HepG2 (cell line): ENCODE data around the gene AXIN2. TPM values are rescaled to one million over a fixed set of nuclear protein-coding genes. Genes with fewer than 3 reads are reported as not detected.

Source experiments
- AGO1 ChIP-seq: fragments of 200-400 bp; formaldehyde crosslinking; IDR thresholded peaks from 2 replicates; pipeline ENCODE4 v1.6.1; 2017; ENCODE audit warnings: mild to moderate bottlenecking, low read depth, low read length, moderate library complexity; ENCODE audit not compliant: poor library complexity, severe bottlenecking
- CBFB ChIP-seq: sonication (generic); formaldehyde crosslinking; IDR thresholded peaks from 2 replicates; pipeline ENCODE4 v1.4.0; 2020; ENCODE audit warnings: missing genetic modification reagents
- FOSL2 ChIP-seq: sonication (generic); formaldehyde crosslinking; IDR thresholded peaks from 2 replicates; pipeline ENCODE4 v1.4.0; 2020; ENCODE audit warnings: missing genetic modification reagents
- HNF4A ChIP-seq: sonication (generic); formaldehyde crosslinking; IDR thresholded peaks from 2 replicates; pipeline ENCODE4 v1.4.0; 2020; ENCODE audit warnings: missing genetic modification reagents
- KMT2B ChIP-seq: IDR thresholded peaks from 2 replicates; pipeline ENCODE4 v1.6.1; 2016; ENCODE audit warnings: missing genetic modification reagents, missing compliant biosample characterization
- MEIS1 ChIP-seq: sonication (generic); formaldehyde crosslinking; IDR thresholded peaks from 2 replicates; pipeline ENCODE4 v1.9.0; 2021; ENCODE audit warnings: mild to moderate bottlenecking, missing genetic modification reagents, moderate library complexity, borderline replicate concordance
- NFKB2 ChIP-seq: sonication (generic); formaldehyde crosslinking; IDR thresholded peaks from 2 replicates; pipeline ENCODE4 v1.4.0; 2020; ENCODE audit warnings: missing genetic modification reagents, borderline replicate concordance
- PITX1 ChIP-seq: sonication (generic); formaldehyde crosslinking; IDR thresholded peaks from 2 replicates; pipeline ENCODE4 v1.5.1; 2020; ENCODE audit warnings: mild to moderate bottlenecking, missing genetic modification reagents
- SIN3A ChIP-seq: IDR thresholded peaks from 2 replicates; pipeline ENCODE4 v1.6.1; 2011; ENCODE audit warnings: low read depth, mild to moderate bottlenecking, control low read depth, low read length, borderline replicate concordance
- SMAD9 ChIP-seq: sonication (generic); formaldehyde crosslinking; IDR thresholded peaks from 2 replicates; pipeline ENCODE4 v1.5.1; 2020; ENCODE audit warnings: mild to moderate bottlenecking, missing genetic modification reagents
- ZBTB7B ChIP-seq: sonication (generic); formaldehyde crosslinking; IDR thresholded peaks from 2 replicates; pipeline ENCODE4 v1.4.0; 2020; ENCODE audit warnings: missing genetic modification reagents
- ZEB1 ChIP-seq: IDR thresholded peaks from 2 replicates; pipeline ENCODE4 v1.6.1; 2012; ENCODE audit warnings: mild to moderate bottlenecking, low read depth, inconsistent platforms; ENCODE audit not compliant: insufficient replicate concordance
- ZFP1 ChIP-seq: IDR thresholded peaks from 2 replicates; pipeline ENCODE4 v1.6.1; 2016
- ZFP37 ChIP-seq: sonication (generic); formaldehyde crosslinking; IDR thresholded peaks from 2 replicates; pipeline ENCODE4 v1.4.0; 2020; ENCODE audit warnings: missing genetic modification reagents, borderline replicate concordance
- ZFP82 ChIP-seq: sonication (generic); formaldehyde crosslinking; IDR thresholded peaks from 2 replicates; pipeline ENCODE4 v1.5.1; 2020; ENCODE audit warnings: mild to moderate bottlenecking, missing genetic modification reagents, borderline replicate concordance
- ZFX ChIP-seq: sonication (generic); formaldehyde crosslinking; IDR thresholded peaks from 2 replicates; pipeline ENCODE4 v1.4.0; 2020; ENCODE audit warnings: mild to moderate bottlenecking, low read depth, missing genetic modification reagents, moderate library complexity
- ZNF230 ChIP-seq: sonication (generic); formaldehyde crosslinking; IDR thresholded peaks from 2 replicates; pipeline ENCODE4 v1.4.0; 2020; ENCODE audit warnings: mild to moderate bottlenecking, missing genetic modification reagents
- ZNF24 ChIP-seq: fragments of 450-650 bp; IDR thresholded peaks from 2 replicates; pipeline ENCODE4 v1.6.1; 2017; ENCODE audit warnings: antibody characterized with exemption, mild to moderate bottlenecking
- ZNF607 ChIP-seq: sonication (generic); formaldehyde crosslinking; IDR thresholded peaks from 2 replicates; pipeline ENCODE4 v1.5.1; 2020; ENCODE audit warnings: missing genetic modification reagents, mild to moderate bottlenecking, borderline replicate concordance
- ZNF709 ChIP-seq: sonication (generic); formaldehyde crosslinking; IDR thresholded peaks from 2 replicates; pipeline ENCODE4 v1.5.0; 2020; ENCODE audit warnings: mild to moderate bottlenecking, missing genetic modification reagents
- ZNF761 ChIP-seq: sonication (generic); formaldehyde crosslinking; conservative IDR thresholded peaks from 2 replicates; pipeline ENCODE4 v1.4.0; 2020; ENCODE audit warnings: mild to moderate bottlenecking, missing genetic modification reagents
- polyA plus RNA-seq, 8 experiments: library from polyadenylated mRNA; depleted of rRNA in 3 of 8; stranded (reverse) in 7 of 8; unstranded in 1 of 8; fragments of >200 nt; fragmentation: Illumina TruSeq in 4 of 8; extraction: Trizol in 4 of 8; gene quantifications; 2 replicates each; pipeline versions ENCODE4 v1.2.1 to v1.2.3, GENCODE V29; 2011 to 2016; ENCODE audit warnings: low read depth in 4 of 8, missing spikeins in 1 of 8, mixed read lengths in 1 of 8; ENCODE audit not compliant: insufficient read depth in 1 of 8
- total RNA-seq, 5 experiments: library from RNA; depleted of rRNA; stranded (reverse); fragments of >200 nt; fragmentation: Illumina TruSeq; extraction: Trizol; gene quantifications; 2 replicates each; pipeline ENCODE4 v1.2.3, GENCODE V29; 2016; ENCODE audit warnings: low read depth in 1 of 5
- TF ChIP-seq, protein P1 (sequence below): sonication (generic); formaldehyde crosslinking; IDR thresholded peaks from 2 replicates; pipeline ENCODE4 v1.4.0; 2020; ENCODE audit warnings: mild to moderate bottlenecking, missing genetic modification reagents
- TF ChIP-seq, protein P2 (sequence below): sonication (generic); formaldehyde crosslinking; IDR thresholded peaks from 2 replicates; pipeline ENCODE4 v1.9.0; 2022; ENCODE audit warnings: missing genetic modification reagents, mild to moderate bottlenecking, borderline replicate concordance
- TF ChIP-seq, protein P3 (sequence below): sonication (generic); formaldehyde crosslinking; IDR thresholded peaks from 2 replicates; pipeline ENCODE4 v1.4.0; 2020; ENCODE audit warnings: mild to moderate bottlenecking, missing genetic modification reagents
- TF ChIP-seq, protein P4 (sequence below): sonication (generic); formaldehyde crosslinking; IDR thresholded peaks from 2 replicates; pipeline ENCODE4 v1.4.0; 2020; ENCODE audit warnings: missing genetic modification reagents, low read depth, mild to moderate bottlenecking, borderline replicate concordance
- TF ChIP-seq, protein P5 (sequence below): sonication (generic); formaldehyde crosslinking; IDR thresholded peaks from 2 replicates; pipeline ENCODE4 v1.4.0; 2020; ENCODE audit warnings: missing genetic modification reagents, mild to moderate bottlenecking, borderline replicate concordance

AXIN2 gene
- total and polyA plus RNA-seq, 2 of the 13 experiments (the other 11 are each of a cell fraction or from before 2014, with no cell fraction given) = 58.6 to 63.4 TPM

DNA sequence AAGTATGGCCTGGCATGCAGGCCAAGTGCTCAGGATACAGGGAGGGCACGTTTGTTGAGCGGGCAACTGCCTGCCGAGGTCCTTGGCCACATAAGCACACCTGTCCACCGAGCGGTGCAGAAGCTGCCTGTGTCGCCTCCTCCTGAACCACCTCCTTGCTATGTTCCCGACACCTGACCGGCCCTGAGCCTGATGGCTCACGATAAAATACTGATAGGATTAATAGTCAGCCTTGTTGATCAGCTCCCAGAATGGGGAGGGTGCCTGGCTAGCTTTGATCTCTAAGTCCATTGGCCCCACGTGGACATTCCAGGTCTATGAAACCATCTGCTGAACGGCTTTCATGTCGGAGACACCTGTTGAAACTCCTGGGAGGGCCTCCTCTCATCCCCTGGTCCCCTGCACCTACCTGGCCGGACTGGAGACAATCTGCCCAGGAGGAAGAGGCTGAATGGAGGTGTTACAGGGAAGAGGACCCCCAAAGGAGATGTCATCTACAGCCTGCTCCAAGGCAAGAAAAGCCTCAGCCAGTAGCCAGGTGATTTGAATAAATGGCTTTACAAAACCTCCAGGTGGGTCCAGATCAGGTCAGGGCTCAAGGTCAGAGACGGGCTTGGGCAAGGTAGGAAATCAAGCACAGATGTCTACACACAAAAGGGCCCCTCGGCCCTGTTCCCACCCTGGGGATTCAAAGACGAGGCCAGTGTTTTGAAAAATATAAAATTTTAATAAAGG lies 33.4 kb downstream of the AXIN2 start (continued):
- peak; percentile 88 for TF ChIP-seq AGO1
- 0 out of 2 replicates have a peak, but pooled peaks have one; percentile 44 for TF ChIP-seq ZBTB7B
- no peak for TF ChIP-seq ZNF24
- TF ChIP-seq FOSL2 (CRISPR knock-in tag) = peak; percentile 63
- TF ChIP-seq ZFP37 (CRISPR knock-in tag) = peak; percentile 36; the same call in 1 of the 2 replicates
- TF ChIP-seq ZNF607 (CRISPR knock-in tag) = no peak
- TF ChIP-seq ZNF761 (CRISPR knock-in tag) = 0 out of 2 replicates have a peak, but pooled peaks have one; percentile 57
- peak; percentile 31; the same call in 1 of the 2 replicates for TF ChIP-seq NFKB2
- TF ChIP-seq, protein P1, sequence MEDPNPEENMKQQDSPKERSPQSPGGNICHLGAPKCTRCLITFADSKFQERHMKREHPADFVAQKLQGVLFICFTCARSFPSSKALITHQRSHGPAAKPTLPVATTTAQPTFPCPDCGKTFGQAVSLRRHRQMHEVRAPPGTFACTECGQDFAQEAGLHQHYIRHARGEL (CRISPR knock-in tag) = no peak
- peak; percentile 39; the same call in 1 of the 2 replicates for TF ChIP-seq HNF4A (CRISPR knock-in tag)
- TF ChIP-seq ZFP82 (CRISPR knock-in tag) = no peak
- TF ChIP-seq, protein P2, sequence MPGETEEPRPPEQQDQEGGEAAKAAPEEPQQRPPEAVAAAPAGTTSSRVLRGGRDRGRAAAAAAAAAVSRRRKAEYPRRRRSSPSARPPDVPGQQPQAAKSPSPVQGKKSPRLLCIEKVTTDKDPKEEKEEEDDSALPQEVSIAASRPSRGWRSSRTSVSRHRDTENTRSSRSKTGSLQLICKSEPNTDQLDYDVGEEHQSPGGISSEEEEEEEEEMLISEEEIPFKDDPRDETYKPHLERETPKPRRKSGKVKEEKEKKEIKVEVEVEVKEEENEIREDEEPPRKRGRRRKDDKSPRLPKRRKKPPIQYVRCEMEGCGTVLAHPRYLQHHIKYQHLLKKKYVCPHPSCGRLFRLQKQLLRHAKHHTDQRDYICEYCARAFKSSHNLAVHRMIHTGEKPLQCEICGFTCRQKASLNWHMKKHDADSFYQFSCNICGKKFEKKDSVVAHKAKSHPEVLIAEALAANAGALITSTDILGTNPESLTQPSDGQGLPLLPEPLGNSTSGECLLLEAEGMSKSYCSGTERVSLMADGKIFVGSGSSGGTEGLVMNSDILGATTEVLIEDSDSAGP (CRISPR knock-in tag) = peak; percentile 49; the same call in 1 of the 2 replicates
- TF ChIP-seq MEIS1 (CRISPR knock-in tag) = peak; percentile 49; the same call in 1 of the 2 replicates
- peak; percentile 35; the same call in 1 of the 2 replicates for TF ChIP-seq ZFX (CRISPR knock-in tag)
- TF ChIP-seq, protein P3, sequence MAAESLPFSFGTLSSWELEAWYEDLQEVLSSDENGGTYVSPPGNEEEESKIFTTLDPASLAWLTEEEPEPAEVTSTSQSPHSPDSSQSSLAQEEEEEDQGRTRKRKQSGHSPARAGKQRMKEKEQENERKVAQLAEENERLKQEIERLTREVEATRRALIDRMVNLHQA (CRISPR knock-in tag) = no peak
- TF ChIP-seq CBFB = no peak
- TF ChIP-seq SMAD9 (CRISPR knock-in tag) = no peak
- TF ChIP-seq ZNF230 (CRISPR knock-in tag) = 0 out of 2 replicates have a peak, but pooled peaks have one; percentile 39
- TF ChIP-seq KMT2B (CRISPR knock-in tag) = no peak
- TF ChIP-seq PITX1 = peak; percentile 60; the same call in 1 of the 2 replicates
- TF ChIP-seq SIN3A = peak; percentile 20; the same call in 1 of the 2 replicates
- TF ChIP-seq, protein P4, sequence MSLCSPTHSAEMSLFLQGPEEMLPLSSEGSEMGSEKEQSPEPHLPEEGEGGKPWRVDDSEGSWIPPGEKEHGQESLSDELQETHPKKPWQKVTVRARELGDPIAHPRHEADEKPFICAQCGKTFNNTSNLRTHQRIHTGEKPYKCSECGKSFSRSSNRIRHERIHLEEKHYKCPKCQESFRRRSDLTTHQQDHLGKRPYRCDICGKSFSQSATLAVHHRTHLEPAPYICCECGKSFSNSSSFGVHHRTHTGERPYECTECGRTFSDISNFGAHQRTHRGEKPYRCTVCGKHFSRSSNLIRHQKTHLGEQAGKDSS (CRISPR knock-in tag) = peak; percentile 75
- TF ChIP-seq ZNF709 (CRISPR knock-in tag) = 0 out of 2 replicates have a peak, but pooled peaks have one; percentile 30
- TF ChIP-seq ZEB1 = peak; percentile 75
- TF ChIP-seq ZFP1 (CRISPR knock-in tag) = no peak
- TF ChIP-seq, protein P5, sequence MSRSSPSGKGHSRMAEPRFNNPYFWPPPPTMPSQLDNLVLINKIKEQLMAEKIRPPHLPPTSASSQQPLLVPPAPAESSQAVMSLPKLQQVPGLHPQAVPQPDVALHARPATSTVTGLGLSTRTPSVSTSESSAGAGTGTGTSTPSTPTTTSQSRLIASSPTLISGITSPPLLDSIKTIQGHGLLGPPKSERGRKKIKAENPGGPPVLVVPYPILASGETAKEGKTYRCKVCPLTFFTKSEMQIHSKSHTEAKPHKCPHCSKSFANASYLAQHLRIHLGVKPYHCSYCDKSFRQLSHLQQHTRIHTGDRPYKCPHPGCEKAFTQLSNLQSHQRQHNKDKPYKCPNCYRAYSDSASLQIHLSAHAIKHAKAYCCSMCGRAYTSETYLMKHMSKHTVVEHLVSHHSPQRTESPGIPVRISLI (CRISPR knock-in tag) = peak; percentile 47; the same call in 1 of the 2 replicates
